K562 treated with DMSO at 1 percent for 4 hours (cell line): Measurements from ENCODE around the gene DLX2. TPM values are rescaled to one million over a fixed set of nuclear protein-coding genes. Genes with fewer than 3 reads are reported as not detected.

Experiments
- total RNA-seq: library from RNA; unstranded; fragments of 300-600 nt; gene quantifications from 2 replicates; pipeline ENCODE4 v1.2.3, GENCODE V29; 2022; ENCODE audit not compliant: insufficient read depth

The DLX2 gene
- total RNA-seq: 9.7 and 10.0 TPM in 2 replicates

GRCh38 chr2:172102391-172103359, at the start of gene DLX2:
TSS of gene DLX2 (minus strand) at chr2:172102900. CDS start at chr2:172102538, 362 bp downstream.

GRCh38 chr2:172085460-172086159, 17.1 kb downstream of the DLX2 start, which contains the start of gene DLX1:
TSS of gene DLX1 (plus strand) at chr2:172085507. CDS start at chr2:172085678, 171 bp downstream.

Other genes with a start within 250 kb of the DLX2 start
- 7.7 and 8.3 TPM in 2 replicates for gene SLC25A12, start 208.7 kb downstream of the DLX2 start, total RNA-seq
- 133 and 135 TPM in 2 replicates for gene HAT1, start 180.4 kb downstream of the DLX2 start, total RNA-seq
- 9.9 and 42.4 TPM in 2 replicates for gene METAP1D, start 102.9 kb downstream of the DLX2 start, total RNA-seq
- 8.1 and 12.3 TPM in 2 replicates for gene DLX1, start 17.4 kb downstream of the DLX2 start, total RNA-seq